GM12891 (cell line): ENCODE measurements around the gene EXOC4.

Experiments used
- DNase-seq: peaks from one replicate; pipeline ENCODE4 v3.0.0; 2011; ENCODE audit warnings: low spot score; ENCODE audit not compliant: insufficient read length
- FAIRE-seq: peaks from 2 replicates; lab custom pipeline; 2011; peaks lifted over from hg19 to GRCh38; lab: Jason Lieb, UNC
- PAX5 ChIP-seq: IDR thresholded peaks from 2 replicates; pipeline ENCODE4 v1.6.1; 2011; ENCODE audit warnings: low read length, moderate library complexity, mild to moderate bottlenecking; ENCODE audit not compliant: insufficient read depth, severe bottlenecking
- POLR2A ChIP-seq: IDR thresholded peaks from 2 replicates; pipeline ENCODE4 v1.6.1; 2011; ENCODE audit warnings: low read depth, low read length, control low read depth
- POLR2AphosphoS5 ChIP-seq: IDR thresholded peaks from 2 replicates; pipeline ENCODE4 v1.6.1; 2011; ENCODE audit warnings: low read depth, low read length, control low read depth
- POU2F2 ChIP-seq: IDR thresholded peaks from 2 replicates; pipeline ENCODE4 v1.6.1; 2011; ENCODE audit warnings: low read depth, mild to moderate bottlenecking, control low read depth, low read length, moderate library complexity
- SPI1 ChIP-seq: IDR thresholded peaks from 2 replicates; pipeline ENCODE4 v1.6.1; 2011; ENCODE audit warnings: low read depth, low read length, control low read depth
- TAF1 ChIP-seq: IDR thresholded peaks from 2 replicates; pipeline ENCODE4 v1.6.1; 2011; ENCODE audit warnings: low read depth, low read length, control low read depth

The EXOC4 gene

DNA sequence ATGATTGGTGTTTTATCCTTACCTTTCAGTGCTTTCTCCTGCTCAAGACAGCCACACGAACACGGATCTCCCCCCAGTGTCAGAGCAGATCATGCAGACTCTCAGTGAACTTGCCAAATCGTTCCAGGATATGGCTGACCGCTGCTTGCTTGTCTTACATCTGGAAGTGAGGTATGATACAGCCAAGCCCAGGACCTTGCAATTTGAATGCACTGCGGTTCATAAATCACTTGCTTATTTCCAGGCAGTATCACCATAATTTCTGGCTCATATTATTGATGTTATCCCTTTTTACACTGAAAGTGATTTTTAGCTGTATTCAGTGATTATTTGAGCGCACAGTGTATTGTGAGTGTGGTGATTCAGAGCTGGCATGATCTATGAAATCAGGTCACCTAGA lies 744.6 kb downstream of the EXOC4 start:
- DNase-seq, result no peak
- no peak for TF ChIP-seq TAF1
- TF ChIP-seq SPI1, result no peak
- TF ChIP-seq PAX5, result no peak
- TF ChIP-seq POLR2A, result no peak
- TF ChIP-seq POLR2AphosphoS5, result no peak
- TF ChIP-seq POU2F2, result no peak
- FAIRE-seq, result no peak

DNA sequence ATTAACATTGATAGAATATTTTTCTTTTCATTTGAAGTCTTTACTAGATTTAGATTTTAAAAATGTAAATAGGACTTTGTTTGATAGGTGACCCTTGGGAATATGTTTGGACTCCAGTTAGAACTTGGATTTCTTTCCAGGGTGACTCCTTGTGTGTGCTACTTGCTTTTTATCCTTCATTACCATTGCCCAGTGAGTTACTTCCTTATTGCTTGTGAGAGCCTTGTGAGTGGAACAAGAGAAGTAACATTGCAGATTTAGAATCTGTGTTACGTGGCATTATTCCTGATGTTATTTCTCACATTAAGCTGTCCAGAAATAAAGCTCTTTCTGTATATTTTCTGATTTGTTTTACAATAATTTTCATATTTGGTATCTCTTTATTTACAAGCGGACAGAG lies 746.3 kb downstream of the EXOC4 start:
- FAIRE-seq, result no peak

DNA sequence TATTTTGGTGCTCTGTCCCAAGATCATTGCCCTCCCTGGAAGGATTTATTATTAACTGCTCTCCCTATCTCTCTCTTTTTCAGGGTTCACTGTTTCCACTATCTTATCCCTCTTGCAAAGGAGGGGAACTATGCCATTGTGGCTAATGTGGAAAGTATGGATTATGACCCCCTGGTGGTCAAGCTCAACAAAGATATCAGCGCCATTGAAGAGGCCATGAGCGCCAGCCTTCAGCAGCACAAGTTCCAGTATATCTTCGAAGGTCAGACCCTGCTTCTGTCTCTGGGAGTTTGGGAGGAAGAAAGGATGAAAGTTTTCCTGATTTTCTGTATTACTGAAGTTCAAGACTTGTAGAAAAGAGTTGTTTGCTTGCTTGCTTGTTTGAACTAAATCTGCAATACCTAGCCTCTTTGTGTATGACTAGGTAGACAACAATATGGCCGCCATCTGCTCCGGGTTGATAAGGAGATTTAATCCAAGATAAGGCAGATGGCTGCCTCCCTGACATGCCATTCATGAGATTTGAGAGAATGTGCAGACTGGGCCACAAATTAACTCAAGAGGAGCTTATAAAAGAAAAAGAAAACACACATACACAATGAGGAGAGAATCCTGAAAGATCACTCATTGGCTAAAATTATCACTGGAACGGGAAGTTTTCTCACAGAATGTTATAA lies 752.1 kb downstream of the EXOC4 start:
- DNase-seq (no peak), FAIRE-seq (no peak)

More for the DNA sequence above, 746.3 kb downstream of the EXOC4 start:
- TF ChIP-seq SPI1 (no peak), TAF1 (no peak), POLR2AphosphoS5 (no peak), POU2F2 (no peak), PAX5 (no peak), POLR2A (no peak)
- no peak for DNase-seq

DNA sequence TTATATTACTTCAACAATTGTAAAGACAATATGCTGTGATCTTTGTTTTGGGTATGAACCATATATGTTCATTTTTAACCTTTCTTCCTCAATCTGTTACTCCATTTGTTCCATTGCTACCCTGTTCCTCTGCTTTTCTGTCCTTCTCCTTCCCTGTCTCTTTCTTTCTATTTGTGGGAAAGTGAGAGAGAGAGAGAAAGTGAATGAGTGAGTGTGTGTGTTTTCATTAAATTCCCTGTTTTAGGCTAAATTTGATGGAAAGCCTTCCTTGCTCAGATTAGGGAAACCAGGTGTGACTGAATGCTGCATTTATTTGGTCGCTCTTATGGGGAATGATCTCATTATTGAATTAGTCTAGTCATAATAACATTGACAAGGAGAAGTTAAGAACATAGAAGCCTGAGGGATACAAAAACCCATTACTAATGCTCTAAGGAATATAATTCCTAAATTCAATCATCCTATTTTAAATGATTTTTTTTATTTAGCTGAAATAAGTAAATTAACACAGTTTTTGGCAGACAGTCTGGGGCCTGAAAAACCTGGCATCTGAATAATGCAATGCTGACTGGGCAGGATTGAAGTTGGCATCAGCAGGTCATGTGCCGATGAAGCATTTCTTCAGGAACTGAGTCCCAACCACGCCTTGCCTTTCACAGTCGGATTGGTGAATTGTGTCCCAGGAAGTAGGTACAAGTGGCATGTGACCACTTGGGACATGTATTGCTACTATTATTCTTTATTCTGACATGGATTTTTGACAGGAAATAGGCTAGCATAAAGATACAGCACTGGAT lies 756.6 kb downstream of the EXOC4 start:
- TF ChIP-seq SPI1 (no peak), POU2F2 (no peak), TAF1 (no peak), POLR2A (no peak), PAX5 (no peak), POLR2AphosphoS5 (no peak)
- DNase-seq, result no peak
- FAIRE-seq, result no peak

More for the DNA sequence above, 752.1 kb downstream of the EXOC4 start:
- TF ChIP-seq PAX5 (no peak), POLR2AphosphoS5 (no peak), TAF1 (no peak), SPI1 (no peak), POU2F2 (no peak), POLR2A (no peak)

DNA sequence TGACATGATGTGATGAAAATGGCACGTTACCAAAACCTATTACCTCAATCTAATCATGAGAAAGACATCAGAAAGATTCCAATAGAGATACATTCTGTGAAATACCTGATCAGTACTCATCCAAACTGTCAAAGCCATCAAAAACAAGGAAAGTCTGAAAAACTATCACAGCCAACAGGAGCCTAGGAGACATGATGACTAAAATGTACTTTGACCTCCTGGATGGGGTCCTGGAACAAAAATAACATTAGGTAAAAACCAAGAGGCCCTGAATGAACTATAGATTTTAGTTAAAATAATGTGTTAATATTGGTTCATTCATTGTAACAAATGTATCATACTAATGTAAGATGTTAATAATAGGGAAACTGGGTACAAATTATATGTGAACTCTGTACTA lies 760.4 kb downstream of the EXOC4 start:
- TF ChIP-seq PAX5, result no peak
- no peak for DNase-seq
- FAIRE-seq, result no peak

DNA sequence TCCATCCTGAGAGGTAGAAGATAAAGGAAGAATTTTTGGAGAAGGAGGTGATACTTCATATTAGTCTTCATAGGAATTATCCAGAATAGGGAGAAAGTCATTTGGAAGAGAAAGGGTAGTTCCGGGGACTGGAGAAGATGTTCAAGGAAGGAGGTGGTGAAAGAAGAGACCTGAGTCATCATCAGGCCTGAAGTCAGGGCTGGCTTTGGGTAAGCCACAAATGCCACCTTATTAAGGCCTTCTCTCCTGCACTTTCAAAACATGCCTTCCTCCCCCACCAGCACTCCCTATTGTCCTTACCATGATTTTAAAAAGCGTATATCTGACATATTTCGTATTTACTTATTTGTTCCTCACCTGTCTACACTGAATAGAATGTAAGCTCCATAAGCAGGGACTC lies 762.1 kb downstream of the EXOC4 start:
- FAIRE-seq, result no peak
- DNase-seq, result no peak
- TF ChIP-seq PAX5 (no peak), POLR2AphosphoS5 (no peak), POU2F2 (no peak), POLR2A (no peak), SPI1 (no peak), TAF1 (no peak)

DNA sequence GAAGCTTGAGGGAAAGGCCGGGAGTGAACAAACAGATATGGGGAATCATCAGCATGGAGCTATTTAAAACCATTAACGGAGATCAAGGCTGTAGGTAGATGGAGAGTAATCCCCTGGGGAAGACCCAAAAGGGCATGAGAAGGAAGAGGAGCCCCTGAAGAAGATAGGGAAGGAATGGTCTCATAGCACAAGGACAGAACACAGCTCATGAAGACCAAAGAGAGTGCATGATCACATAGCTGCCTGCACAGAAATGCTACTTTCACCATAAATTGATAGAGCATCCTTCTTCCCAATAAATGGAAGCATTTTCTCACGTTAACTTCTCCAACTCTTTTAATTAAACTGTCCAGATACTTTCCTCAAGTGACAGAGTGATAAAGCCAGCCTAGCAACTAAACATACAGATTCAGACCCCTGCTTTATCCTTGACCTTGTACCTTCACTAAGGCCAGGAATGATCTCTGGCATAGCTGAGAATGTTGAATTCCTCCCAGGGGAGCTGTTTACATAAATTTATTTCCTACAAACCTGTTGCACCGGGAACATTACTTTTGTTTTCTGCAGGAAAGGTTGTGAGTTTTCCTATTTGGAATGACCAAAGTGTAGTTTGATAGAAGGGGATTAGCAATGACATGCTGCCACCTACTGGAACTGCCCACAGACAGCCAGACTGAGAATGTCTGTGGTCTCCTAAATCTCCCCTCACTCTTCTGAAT lies 763.5 kb downstream of the EXOC4 start:
- FAIRE-seq (peak; percentile 35), DNase-seq (no peak)
- TF ChIP-seq PAX5 (no peak), SPI1 (no peak), POLR2AphosphoS5 (no peak), POLR2A (no peak), POU2F2 (no peak), TAF1 (no peak)

DNA sequence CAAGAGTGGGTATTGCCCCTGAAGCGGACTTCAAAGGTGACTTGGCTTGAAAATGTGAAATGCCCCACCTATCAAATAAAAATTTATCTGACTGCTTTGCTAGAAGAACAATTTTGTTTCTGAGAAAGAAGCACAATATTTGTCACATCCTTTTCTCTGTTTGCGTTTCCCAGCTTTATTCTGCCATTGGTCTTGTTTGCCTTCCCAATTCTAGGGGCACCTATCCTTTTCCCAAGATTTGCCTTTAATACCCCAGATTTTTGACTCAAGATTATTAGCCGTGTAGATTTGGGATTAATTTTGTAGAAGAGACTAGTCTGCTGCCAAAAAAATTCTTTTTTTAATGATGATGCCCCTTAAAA lies 764.0 kb downstream of the EXOC4 start:
- DNase-seq (no peak), FAIRE-seq (no peak)
- TF ChIP-seq POLR2AphosphoS5 (no peak), PAX5 (no peak), SPI1 (no peak), POU2F2 (no peak), TAF1 (no peak), POLR2A (no peak)

DNA sequence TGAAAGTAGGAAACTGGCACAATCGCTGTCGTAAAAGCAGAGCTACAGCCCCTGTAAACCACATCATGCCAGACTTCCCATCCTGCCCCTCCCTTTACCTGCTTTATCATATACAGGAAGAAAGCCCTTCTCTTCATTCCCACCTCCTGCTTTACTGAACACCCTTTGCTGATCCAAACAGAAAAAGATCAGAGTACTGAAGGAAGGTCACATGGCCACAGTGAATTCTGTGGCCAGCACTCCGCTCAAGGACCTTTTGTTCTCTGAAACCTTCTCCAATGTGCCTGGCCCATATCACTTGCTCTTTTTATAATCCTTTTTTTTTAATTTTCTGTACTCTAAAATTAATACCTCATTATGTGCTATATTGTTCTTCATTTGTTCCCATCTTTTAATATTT lies 765.4 kb downstream of the EXOC4 start:
- DNase-seq (no peak), FAIRE-seq (no peak)
- TF ChIP-seq POLR2AphosphoS5 (no peak), SPI1 (no peak), PAX5 (no peak), POLR2A (no peak), TAF1 (no peak), POU2F2 (no peak)

DNA sequence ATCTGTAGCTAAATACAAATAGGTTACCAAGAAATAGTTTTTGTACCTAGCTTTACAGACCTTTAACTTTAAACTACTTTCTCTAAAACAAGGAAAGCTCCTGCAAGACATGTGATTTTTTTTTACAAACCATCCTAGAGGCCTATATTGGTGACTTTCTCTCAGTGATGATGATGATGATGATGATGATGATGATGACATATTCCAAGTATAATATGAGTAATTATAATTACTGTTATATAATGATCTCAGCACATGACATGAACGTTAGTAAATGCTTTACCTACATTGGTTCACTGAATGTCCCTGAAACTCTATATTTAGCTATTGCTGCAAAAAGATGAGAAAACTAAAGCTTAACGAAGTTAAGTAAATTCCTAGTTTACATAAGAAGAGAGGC lies 766.4 kb downstream of the EXOC4 start:
- no peak for DNase-seq
- TF ChIP-seq POLR2AphosphoS5, result no peak
- TF ChIP-seq POU2F2, result no peak
- no peak for TF ChIP-seq SPI1
- no peak for TF ChIP-seq TAF1
- TF ChIP-seq POLR2A, result no peak
- no peak for TF ChIP-seq PAX5
- FAIRE-seq, result no peak
